Measurements from ENCODE around the gene EZR.

DNA sequence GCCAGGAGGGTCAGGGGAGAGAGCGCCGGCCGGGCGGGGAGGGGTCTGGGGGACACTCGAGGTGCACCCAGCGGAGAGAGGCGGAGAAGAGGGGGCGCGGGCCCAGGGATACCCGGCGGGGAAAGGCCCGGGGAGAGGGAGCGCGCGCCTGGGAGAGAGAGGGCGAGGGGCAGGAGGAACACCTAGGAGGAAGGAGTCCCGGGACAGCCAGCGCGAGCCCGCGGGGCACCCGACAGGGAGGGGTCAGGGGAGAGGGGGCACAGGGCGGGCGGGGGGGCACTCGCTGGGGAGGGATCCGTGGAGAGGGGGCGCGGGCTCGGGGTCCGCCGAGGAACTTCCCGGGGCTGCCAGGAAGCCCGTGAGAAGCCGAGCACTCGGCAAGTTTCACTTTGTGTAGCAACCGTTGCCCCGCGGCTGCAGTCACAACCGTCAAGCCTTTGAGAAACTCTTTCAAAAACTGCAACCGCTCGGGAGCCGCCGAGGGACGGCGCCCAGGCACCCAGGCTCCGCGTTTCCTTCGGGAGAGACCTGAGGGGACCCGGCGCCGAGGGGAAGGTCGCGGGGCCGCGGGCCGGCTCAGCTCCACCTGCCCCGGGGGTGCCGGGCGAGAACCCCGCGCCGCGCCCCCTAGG, 471 bp downstream of the EZR start:
- TF ChIP-seq, protein P1, sequence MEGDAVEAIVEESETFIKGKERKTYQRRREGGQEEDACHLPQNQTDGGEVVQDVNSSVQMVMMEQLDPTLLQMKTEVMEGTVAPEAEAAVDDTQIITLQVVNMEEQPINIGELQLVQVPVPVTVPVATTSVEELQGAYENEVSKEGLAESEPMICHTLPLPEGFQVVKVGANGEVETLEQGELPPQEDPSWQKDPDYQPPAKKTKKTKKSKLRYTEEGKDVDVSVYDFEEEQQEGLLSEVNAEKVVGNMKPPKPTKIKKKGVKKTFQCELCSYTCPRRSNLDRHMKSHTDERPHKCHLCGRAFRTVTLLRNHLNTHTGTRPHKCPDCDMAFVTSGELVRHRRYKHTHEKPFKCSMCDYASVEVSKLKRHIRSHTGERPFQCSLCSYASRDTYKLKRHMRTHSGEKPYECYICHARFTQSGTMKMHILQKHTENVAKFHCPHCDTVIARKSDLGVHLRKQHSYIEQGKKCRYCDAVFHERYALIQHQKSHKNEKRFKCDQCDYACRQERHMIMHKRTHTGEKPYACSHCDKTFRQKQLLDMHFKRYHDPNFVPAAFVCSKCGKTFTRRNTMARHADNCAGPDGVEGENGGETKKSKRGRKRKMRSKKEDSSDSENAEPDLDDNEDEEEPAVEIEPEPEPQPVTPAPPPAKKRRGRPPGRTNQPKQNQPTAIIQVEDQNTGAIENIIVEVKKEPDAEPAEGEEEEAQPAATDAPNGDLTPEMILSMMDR (IDR thresholded peaks at IDR 0.05): no peak
- TF ChIP-seq POLR2A (IDR thresholded peaks at IDR 0.05): no peak

All from Peyer's patch (tissue), 4 donors.